Mesothelial cell of epicardium (in vitro differentiated cells): ENCODE data around the gene PFKM. TPM values are rescaled to one million over a fixed set of nuclear protein-coding genes. Genes with fewer than 3 reads are reported as not detected.

Experiments used
- DNase-seq, 2 experiments: peaks; one replicate each; pipeline ENCODE4 v3.0.0; 2021; ENCODE audit warnings: low spot score in 2 of 2; ENCODE audit not compliant: unreplicated experiment in 2 of 2
- H3K27ac Mint-ChIP-seq: 2 replicates; pipeline ENCODE4 v1.8.0; 2021; ENCODE audit warnings: mixed read lengths
- H3K27me3 Mint-ChIP-seq: 2 replicates; pipeline ENCODE4 v1.8.0; 2021; ENCODE audit warnings: low read depth, mixed read lengths
- H3K36me3 Mint-ChIP-seq: 2 replicates; pipeline ENCODE4 v1.8.0; 2021; ENCODE audit warnings: mixed read lengths
- H3K4me1 Mint-ChIP-seq: 2 replicates; pipeline ENCODE4 v1.8.0; 2021; ENCODE audit warnings: mixed read lengths
- H3K4me3 Mint-ChIP-seq: 2 replicates; pipeline ENCODE4 v1.8.0; 2021; ENCODE audit warnings: mild to moderate bottlenecking, moderate library complexity, mixed read lengths
- H3K9me3 Mint-ChIP-seq: 2 replicates; pipeline ENCODE4 v1.8.0; 2021; ENCODE audit warnings: mixed read lengths
- CTCF ChIP-seq: fragments of 200-600 bp; sonication (generic); IDR thresholded peaks from one replicate; pipeline ENCODE4 v1.5.0; 2021; ENCODE audit warnings: antibody characterized with exemption; ENCODE audit not compliant: unreplicated experiment
- total RNA-seq: library from RNA; stranded (reverse); gene quantifications from 3 replicates; pipeline ENCODE4 v1.2.1, GENCODE V29; 2021

PFKM gene
- 118 to 120 TPM (median 119 TPM) in 3 replicates for total RNA-seq

- Mint-ChIP-seq H3K9me3 (no peaks in the 10 kb centered on the region), H3K4me1 (peaks cover 41% of the 10 kb centered on the region), H3K36me3 (peaks cover 8% of the 10 kb centered on the region), H3K27me3 (peaks cover 13% of the 10 kb centered on the region), H3K27ac (peak within 1 kb of the TSS; percentile 96), H3K4me3 (peak within 1 kb of the TSS; percentile 99)
- DNase-seq, result peak; percentile 55 to 72
- TF ChIP-seq CTCF, result no peak
Measured at GRCh38 chr12:48119078-48119833, at the start of gene PFKM. PFKM (plus strand) TSS chr12:48119364; CDS start chr12:48122775, 3,411 bp downstream.

- H3K27ac Mint-ChIP-seq, result no peak overlapping the region
- no peaks in the 10 kb centered on the region for H3K27me3 Mint-ChIP-seq
- peaks cover 9% of the 10 kb centered on the region for H3K4me1 Mint-ChIP-seq
- no peaks in the 10 kb centered on the region for H3K9me3 Mint-ChIP-seq
- no peak overlapping the region for H3K4me3 Mint-ChIP-seq
- peaks cover 31% of the 10 kb centered on the region for H3K36me3 Mint-ChIP-seq
- no peak for DNase-seq
- no peak for TF ChIP-seq CTCF
Measured at GRCh38 chr12:48070033-48070432, 49.1 kb upstream of the PFKM start.

GRCh38 chr12:48070731-48071130 is 48.4 kb upstream of the PFKM start:
- no peak overlapping the region for H3K27ac Mint-ChIP-seq
- DNase-seq, result no peak
- TF ChIP-seq CTCF, result no peak
- H3K36me3 Mint-ChIP-seq, result peaks cover 29% of the 10 kb centered on the region
- H3K4me1 Mint-ChIP-seq, result peaks cover 9% of the 10 kb centered on the region
- no peak overlapping the region for H3K4me3 Mint-ChIP-seq
- no peaks in the 10 kb centered on the region for H3K9me3 Mint-ChIP-seq
- H3K27me3 Mint-ChIP-seq, result no peaks in the 10 kb centered on the region

GRCh38 chr12:48071808-48072207 is 47.4 kb upstream of the PFKM start:
- Mint-ChIP-seq H3K9me3 (peaks cover under 1% of the 10 kb centered on the region), H3K27ac (no peak overlapping the region), H3K36me3 (peaks cover 31% of the 10 kb centered on the region), H3K27me3 (no peaks in the 10 kb centered on the region), H3K4me3 (no peak overlapping the region), H3K4me1 (peaks cover 9% of the 10 kb centered on the region)
- no peak for DNase-seq
- TF ChIP-seq CTCF, result no peak

- Mint-ChIP-seq H3K27me3 (no peaks in the 10 kb centered on the region), H3K36me3 (peaks cover 33% of the 10 kb centered on the region), H3K4me1 (peaks cover 6% of the 10 kb centered on the region), H3K27ac (no peak overlapping the region), H3K4me3 (no peak overlapping the region), H3K9me3 (peaks cover 5% of the 10 kb centered on the region)
- TF ChIP-seq CTCF, result no peak
- DNase-seq, result no peak
Measured at GRCh38 chr12:48072266-48072665, 46.9 kb upstream of the PFKM start.
